ENCODE measurements around the gene GSK3B. TPM values are rescaled to one million over a fixed set of nuclear protein-coding genes. Genes with fewer than 3 reads are reported as not detected.

The GSK3B gene
- total and polyA plus RNA-seq, 10 of the 15 experiments (the other 5 are each of a cell fraction or from before 2014, with no cell fraction given): 8.5 to 49.8 (median 25.5) TPM

DNA sequence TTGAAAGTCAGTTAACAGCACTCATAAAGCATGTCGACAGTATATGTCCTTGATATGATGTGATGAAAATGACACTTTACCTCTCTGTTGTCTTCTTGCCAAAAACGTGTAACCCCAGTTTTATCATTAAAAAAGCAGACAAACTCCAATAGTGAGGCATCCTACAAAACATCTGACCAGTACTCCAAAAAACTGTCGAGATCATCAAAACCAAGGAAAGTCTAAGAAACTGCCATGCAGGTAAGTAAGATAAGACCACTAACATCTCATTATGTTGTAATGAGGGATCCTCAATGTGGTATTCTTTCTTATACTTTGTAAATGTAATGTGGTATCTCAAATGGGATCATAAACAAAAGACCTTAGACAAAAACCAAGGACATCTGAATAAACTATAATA, 160.0 kb downstream of the GSK3B start (continued):
- TF ChIP-seq, protein P1, sequence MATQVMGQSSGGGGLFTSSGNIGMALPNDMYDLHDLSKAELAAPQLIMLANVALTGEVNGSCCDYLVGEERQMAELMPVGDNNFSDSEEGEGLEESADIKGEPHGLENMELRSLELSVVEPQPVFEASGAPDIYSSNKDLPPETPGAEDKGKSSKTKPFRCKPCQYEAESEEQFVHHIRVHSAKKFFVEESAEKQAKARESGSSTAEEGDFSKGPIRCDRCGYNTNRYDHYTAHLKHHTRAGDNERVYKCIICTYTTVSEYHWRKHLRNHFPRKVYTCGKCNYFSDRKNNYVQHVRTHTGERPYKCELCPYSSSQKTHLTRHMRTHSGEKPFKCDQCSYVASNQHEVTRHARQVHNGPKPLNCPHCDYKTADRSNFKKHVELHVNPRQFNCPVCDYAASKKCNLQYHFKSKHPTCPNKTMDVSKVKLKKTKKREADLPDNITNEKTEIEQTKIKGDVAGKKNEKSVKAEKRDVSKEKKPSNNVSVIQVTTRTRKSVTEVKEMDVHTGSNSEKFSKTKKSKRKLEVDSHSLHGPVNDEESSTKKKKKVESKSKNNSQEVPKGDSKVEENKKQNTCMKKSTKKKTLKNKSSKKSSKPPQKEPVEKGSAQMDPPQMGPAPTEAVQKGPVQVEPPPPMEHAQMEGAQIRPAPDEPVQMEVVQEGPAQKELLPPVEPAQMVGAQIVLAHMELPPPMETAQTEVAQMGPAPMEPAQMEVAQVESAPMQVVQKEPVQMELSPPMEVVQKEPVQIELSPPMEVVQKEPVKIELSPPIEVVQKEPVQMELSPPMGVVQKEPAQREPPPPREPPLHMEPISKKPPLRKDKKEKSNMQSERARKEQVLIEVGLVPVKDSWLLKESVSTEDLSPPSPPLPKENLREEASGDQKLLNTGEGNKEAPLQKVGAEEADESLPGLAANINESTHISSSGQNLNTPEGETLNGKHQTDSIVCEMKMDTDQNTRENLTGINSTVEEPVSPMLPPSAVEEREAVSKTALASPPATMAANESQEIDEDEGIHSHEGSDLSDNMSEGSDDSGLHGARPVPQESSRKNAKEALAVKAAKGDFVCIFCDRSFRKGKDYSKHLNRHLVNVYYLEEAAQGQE (IDR thresholded peaks at IDR 0.05; ENCODE audit: low read depth, low read length): no peak
- no peak for TF ChIP-seq SRF (IDR thresholded peaks at IDR 0.05; ENCODE audit: low read depth in 2 of 2, low read length in 2 of 2)
- TF ChIP-seq, protein P2, sequence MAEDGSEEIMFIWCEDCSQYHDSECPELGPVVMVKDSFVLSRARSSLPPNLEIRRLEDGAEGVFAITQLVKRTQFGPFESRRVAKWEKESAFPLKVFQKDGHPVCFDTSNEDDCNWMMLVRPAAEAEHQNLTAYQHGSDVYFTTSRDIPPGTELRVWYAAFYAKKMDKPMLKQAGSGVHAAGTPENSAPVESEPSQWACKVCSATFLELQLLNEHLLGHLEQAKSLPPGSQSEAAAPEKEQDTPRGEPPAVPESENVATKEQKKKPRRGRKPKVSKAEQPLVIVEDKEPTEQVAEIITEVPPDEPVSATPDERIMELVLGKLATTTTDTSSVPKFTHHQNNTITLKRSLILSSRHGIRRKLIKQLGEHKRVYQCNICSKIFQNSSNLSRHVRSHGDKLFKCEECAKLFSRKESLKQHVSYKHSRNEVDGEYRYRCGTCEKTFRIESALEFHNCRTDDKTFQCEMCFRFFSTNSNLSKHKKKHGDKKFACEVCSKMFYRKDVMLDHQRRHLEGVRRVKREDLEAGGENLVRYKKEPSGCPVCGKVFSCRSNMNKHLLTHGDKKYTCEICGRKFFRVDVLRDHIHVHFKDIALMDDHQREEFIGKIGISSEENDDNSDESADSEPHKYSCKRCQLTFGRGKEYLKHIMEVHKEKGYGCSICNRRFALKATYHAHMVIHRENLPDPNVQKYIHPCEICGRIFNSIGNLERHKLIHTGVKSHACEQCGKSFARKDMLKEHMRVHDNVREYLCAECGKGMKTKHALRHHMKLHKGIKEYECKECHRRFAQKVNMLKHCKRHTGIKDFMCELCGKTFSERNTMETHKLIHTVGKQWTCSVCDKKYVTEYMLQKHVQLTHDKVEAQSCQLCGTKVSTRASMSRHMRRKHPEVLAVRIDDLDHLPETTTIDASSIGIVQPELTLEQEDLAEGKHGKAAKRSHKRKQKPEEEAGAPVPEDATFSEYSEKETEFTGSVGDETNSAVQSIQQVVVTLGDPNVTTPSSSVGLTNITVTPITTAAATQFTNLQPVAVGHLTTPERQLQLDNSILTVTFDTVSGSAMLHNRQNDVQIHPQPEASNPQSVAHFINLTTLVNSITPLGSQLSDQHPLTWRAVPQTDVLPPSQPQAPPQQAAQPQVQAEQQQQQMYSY (CRISPR knock-in tag; IDR thresholded peaks at IDR 0.05): no peak
- TF ChIP-seq TCF7 (IDR thresholded peaks at IDR 0.05; ENCODE audit: borderline replicate concordance): no peak
- no peak for TF ChIP-seq BCL11A (IDR thresholded peaks at IDR 0.05; ENCODE audit: low read depth, low read length)
- TF ChIP-seq NFYA (IDR thresholded peaks at IDR 0.05; ENCODE audit: borderline replicate concordance, low read depth, low read length): no peak
- no peak for TF ChIP-seq EED (IDR thresholded peaks at IDR 0.05; ENCODE audit: low read depth)
- no peak for TF ChIP-seq SP1 (IDR thresholded peaks at IDR 0.05; ENCODE audit: low read depth, low read length)
- TF ChIP-seq, protein P3, sequence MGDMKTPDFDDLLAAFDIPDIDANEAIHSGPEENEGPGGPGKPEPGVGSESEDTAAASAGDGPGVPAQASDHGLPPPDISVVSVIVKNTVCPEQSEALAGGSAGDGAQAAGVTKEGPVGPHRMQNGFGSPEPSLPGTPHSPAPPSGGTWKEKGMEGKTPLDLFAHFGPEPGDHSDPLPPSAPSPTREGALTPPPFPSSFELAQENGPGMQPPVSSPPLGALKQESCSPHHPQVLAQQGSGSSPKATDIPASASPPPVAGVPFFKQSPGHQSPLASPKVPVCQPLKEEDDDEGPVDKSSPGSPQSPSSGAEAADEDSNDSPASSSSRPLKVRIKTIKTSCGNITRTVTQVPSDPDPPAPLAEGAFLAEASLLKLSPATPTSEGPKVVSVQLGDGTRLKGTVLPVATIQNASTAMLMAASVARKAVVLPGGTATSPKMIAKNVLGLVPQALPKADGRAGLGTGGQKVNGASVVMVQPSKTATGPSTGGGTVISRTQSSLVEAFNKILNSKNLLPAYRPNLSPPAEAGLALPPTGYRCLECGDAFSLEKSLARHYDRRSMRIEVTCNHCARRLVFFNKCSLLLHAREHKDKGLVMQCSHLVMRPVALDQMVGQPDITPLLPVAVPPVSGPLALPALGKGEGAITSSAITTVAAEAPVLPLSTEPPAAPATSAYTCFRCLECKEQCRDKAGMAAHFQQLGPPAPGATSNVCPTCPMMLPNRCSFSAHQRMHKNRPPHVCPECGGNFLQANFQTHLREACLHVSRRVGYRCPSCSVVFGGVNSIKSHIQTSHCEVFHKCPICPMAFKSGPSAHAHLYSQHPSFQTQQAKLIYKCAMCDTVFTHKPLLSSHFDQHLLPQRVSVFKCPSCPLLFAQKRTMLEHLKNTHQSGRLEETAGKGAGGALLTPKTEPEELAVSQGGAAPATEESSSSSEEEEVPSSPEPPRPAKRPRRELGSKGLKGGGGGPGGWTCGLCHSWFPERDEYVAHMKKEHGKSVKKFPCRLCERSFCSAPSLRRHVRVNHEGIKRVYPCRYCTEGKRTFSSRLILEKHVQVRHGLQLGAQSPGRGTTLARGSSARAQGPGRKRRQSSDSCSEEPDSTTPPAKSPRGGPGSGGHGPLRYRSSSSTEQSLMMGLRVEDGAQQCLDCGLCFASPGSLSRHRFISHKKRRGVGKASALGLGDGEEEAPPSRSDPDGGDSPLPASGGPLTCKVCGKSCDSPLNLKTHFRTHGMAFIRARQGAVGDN (IDR thresholded peaks at IDR 0.05): no peak
